Activated CD4-positive, alpha-beta T cell treated with anti-CD3 and anti-CD28 coated beads for 4 hours (primary cell): ENCODE measurements around the gene METTL21A.

Experiments used
- DNase-seq, 2 donors: peaks; one replicate each; pipeline ENCODE4 v3.0.0-alpha.2; 2020

METTL21A gene

GRCh38 chr2:207621501-207622039, 3.6 kb downstream of the METTL21A start:
- no peak for DNase-seq

- no peak for DNase-seq
Observed at GRCh38 chr2:207619764-207620203, 5.4 kb downstream of the METTL21A start.

GRCh38 chr2:207617011-207617671, 8.1 kb downstream of the METTL21A start:
- no peak for DNase-seq

GRCh38 chr2:207616185-207616584, 9.0 kb downstream of the METTL21A start:
- no peak for DNase-seq

GRCh38 chr2:207614824-207615223, 10.4 kb downstream of the METTL21A start:
- DNase-seq, result no peak

- DNase-seq, result no peak
Observed at GRCh38 chr2:207612714-207613113, 12.5 kb downstream of the METTL21A start.

- no peak for DNase-seq
Observed at GRCh38 chr2:207606829-207607228, 18.4 kb downstream of the METTL21A start.

GRCh38 chr2:207606399-207606798, 18.8 kb downstream of the METTL21A start:
- DNase-seq, result no peak

GRCh38 chr2:207603486-207603885, 21.7 kb downstream of the METTL21A start:
- DNase-seq, result no peak

GRCh38 chr2:207601774-207602173, 23.4 kb downstream of the METTL21A start:
- DNase-seq, result no peak

- no peak for DNase-seq
Observed at GRCh38 chr2:207600231-207600630, 25.0 kb downstream of the METTL21A start.

- no peak for DNase-seq
Observed at GRCh38 chr2:207599636-207600035, 25.6 kb downstream of the METTL21A start.

- DNase-seq, result no peak
Observed at GRCh38 chr2:207594731-207595130, 30.5 kb downstream of the METTL21A start.

- no peak for DNase-seq
Observed at GRCh38 chr2:207594264-207594663, 30.9 kb downstream of the METTL21A start.

- no peak for DNase-seq
Observed at GRCh38 chr2:207593277-207593676, 31.9 kb downstream of the METTL21A start.

- DNase-seq, result no peak
Observed at GRCh38 chr2:207589143-207589542, 36.1 kb downstream of the METTL21A start.

- DNase-seq, result no peak
Observed at GRCh38 chr2:207587305-207587704, 37.9 kb downstream of the METTL21A start.

- DNase-seq, result no peak
Observed at GRCh38 chr2:207584952-207585351, 40.2 kb downstream of the METTL21A start.

GRCh38 chr2:207571370-207571769, 53.8 kb downstream of the METTL21A start:
- no peak for DNase-seq

GRCh38 chr2:207567671-207568070, 57.5 kb downstream of the METTL21A start:
- DNase-seq, result no peak

GRCh38 chr2:207565736-207566500, 59.3 kb downstream of the METTL21A start:
- no peak for DNase-seq
